OCI-M1 (cell line): ENCODE data around the gene KCNJ16.

Experiments
- DNase-seq: peaks from one replicate; lab custom pipeline; 2025; lab: John Stamatoyannopoulos, UW

KCNJ16 gene

DNA sequence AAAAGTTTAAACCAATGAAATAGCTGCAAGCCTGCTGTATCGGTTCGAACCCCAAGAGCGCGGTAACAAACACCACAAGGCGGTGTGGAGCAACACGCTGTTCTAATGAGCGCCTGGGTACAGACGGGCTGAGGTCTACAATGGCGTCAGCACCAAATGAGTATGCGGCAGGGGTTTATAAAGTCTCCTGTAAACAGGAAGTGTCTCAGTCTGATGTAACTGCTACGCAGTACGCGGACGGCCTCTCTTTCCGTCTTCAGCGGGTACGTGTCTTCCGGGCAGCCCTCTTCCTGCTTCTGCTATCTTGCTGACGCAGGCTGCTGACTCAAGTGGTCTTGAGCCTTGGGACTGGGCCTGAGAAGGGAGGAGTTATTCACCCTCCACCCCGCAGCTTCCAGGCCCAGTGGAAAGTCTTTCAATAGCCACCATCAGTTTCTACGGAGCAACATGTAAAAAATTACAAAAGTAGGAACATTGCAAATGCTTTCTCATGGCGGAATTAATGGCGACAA is 53.8 kb downstream of the KCNJ16 start:
- DNase-seq: no peak

DNA sequence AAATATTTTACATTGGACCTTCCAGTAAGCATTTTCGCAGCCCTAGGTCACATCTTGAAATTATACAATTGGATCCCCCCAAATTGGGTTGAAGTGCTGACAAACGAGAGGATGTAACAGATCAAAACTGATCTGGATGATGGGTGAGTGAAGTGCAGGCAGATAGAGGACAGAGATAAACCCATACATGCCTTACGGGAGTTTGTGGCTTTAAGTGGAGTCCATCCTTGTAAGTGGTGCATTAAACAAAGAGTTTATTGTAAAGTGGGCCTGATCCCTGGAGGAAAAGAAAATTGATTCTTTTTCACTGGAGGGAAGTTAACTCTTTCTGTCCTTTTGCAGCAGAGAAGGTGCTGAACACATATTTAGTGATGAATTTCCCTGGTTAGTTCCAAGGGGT is 55.3 kb downstream of the KCNJ16 start:
- no peak for DNase-seq

DNA sequence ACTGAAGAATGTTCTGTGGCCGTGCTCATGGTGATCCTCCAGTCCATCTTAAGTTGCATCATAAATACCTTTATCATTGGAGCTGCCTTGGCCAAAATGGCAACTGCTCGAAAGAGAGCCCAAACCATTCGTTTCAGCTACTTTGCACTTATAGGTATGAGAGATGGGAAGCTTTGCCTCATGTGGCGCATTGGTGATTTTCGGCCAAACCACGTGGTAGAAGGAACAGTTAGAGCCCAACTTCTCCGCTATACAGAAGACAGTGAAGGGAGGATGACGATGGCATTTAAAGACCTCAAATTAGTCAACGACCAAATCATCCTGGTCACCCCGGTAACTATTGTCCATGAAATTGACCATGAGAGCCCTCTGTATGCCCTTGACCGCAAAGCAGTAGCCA is 57.5 kb downstream of the KCNJ16 start:
- DNase-seq: no peak

DNA sequence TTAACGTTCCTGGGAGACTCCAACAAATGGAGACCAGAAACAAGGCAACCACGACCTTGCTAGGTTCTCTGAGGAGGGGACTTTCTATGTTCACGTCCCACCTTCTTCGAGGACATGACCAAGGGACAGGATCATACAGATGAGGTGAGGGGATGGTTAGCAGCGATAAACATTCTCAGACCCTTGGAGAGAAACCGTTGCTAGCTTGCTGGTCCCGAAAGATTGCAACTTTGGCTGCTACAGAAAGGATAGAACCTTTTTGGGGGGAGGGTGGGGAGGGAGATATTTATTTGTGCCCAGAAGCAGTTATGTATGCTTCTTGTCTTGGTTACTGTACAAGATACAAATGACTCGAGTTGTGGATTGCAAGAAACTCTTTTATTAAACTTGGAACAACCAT is 59.0 kb downstream of the KCNJ16 start:
- DNase-seq: no peak

DNA sequence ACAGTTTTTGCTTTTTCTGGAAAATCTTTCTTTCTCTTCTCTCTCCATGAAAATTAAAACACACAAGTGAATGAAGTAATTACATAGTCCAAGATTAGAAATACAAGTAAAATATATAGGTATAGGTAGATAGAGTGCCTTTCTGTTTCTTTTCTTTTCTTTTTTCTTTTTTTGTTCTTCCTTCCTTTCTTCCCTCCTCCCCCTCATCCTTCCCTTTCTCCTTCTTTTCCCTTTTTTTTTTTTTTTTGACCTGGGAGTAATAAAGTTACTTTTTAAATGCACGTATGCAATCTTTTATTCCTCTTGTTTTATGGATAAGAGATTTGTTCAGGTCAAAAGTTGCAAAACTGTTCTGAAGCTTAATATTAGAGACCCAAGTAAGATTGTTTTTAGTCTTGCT is 59.8 kb downstream of the KCNJ16 start:
- no peak for DNase-seq

DNA sequence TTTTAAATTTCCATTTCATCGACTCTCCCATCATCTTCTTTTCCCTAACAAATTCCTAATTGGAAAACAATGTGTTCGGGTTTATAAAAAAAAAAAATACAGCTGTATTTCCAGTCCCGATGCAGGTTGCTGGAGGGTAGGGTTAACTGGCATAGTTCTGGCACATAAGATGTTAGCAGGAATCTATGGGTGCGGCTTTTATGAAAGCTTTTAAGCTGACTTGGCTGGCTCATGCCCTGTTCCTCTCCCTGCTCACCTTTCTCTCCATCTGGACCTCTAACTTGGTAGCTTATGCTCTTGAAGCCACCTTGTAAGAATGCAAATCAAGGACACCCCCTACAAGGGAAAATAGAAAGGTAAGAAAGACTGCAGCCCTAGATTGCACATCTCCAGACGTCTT is 61.1 kb downstream of the KCNJ16 start:
- DNase-seq: no peak

DNA sequence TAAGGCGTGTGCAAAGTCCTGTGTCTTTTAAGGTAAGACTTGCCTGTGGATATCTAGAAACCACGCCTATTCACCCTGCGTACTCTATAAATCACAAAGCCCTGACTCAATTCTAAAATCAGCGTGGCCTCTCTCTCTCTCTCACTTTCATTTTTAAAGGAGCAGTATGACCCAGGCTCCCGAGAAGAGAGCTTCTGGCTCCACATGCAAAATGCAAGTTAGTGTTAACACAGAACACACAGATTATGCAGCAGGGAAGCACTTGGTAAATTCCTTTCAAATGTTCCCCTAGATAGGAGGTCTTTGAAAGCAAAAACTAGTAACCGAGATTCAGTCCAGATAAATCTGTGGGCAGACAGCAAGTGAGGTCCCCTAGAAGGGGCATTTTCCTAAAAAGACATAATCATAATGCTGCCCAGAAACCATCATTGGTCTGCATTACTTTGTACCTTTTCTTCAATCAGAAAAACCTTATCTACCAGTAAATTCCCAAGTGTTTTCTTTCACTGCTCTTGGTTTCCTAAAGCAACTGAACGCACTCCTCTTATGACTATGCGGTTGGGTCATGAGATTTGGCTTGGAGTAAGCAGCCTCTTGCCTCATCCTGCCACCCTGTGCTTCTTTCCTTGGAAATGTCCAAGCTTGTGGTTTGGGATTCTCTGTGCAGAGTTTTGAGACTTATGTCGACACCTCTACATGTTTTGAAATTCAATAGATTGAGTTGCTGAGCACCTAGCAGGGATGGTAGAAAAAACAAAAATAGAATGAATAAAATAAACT is 62.6 kb downstream of the KCNJ16 start:
- peak; percentile 74 for DNase-seq

DNA sequence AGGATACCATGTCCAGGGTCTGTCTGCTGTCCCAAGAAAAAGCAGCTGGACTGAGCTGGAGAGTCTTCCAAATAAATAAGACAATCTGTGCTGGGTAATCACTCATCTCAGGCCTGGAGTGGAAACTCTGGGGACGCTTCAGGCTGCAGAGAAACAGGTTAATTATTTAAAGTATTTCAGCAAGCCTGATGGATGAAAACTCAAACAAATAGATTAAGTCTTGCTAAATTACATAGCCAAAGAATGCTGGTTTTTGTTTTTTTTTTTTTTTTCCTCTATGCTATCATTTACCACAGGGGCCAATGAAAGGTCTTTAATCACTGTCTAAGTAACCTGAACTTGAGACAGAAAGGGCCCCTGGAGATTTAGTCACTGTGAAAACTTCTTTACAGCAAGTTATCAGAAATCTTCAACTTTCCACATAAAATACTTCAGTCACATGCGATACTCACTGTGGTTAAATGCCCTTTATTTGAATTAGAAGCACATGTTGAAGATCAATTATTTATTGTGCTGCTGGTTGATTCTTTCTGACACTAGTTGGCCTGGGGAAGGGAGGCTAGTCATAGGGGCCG is 63.4 kb downstream of the KCNJ16 start:
- DNase-seq: no peak

DNA sequence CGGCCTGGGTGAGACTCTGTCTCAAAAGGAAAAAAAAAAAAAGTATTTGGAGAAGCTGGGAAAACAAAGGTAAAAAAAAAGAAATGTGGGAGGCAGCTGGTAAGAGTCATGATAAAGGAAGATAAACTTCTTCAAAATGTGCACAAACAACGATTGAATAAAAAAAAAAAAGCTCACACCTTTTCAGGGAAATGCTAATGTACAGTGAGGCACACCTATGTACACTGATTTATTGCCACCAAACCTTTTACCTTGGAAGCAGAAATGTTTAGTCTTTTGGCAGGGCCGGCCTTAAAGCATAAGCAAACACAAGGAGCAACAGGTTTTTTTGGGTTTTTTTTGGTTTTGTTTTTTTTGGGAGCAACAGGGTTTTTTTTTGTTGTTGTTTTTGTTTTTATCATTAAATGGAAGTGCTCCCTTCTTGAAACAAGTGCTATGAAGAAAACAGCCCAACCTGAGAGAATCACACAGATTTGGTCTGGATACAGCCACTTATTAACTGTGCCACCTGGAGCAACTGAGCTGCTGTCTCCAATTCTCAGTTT is 64.5 kb downstream of the KCNJ16 start:
- no peak for DNase-seq

DNA sequence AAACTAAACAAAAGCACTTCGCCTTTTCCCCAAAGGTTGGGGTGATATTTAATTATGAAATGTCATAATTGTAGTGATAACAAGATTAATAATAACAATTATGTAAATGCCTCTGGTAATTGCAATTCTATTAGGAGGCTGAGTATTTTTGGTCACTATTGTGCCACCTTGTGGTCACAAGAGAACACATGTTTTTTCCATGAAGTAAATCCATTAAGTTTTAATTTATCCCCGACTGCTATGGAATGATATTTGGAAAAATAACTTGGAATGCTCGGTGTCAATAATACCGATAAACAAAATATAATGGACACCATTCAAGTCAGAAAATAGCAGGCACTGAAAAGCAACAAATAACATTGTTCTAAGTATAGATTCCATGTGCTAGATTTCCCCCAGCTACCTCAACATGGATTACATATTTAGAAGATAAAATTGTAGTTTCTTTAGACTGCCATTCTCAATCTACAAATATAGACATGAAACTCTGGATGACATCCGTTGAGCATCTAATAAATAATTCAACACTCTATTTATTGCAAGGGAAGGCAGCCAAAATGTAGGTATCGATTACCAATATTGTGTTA is 69.3 kb downstream of the KCNJ16 start:
- peak; percentile 48 for DNase-seq

DNA sequence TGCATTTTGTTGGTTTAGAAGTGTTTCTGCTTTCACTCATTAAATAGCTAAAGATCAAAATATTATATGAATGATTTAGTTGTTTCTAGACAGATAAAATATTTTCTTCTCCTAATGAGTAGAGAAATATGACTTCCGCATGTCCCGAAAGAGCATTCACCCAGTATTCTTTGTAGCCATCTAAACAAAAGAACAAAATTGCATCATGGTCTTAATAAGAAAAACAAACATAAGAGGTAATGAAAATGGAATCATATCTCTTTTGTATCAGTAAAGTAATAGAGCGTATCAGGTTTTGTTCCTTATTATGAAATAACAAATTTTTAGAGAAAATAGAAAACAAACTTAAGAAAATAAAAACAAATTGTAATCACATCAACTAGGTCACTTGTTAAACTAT is 78.2 kb downstream of the KCNJ16 start:
- no peak for DNase-seq

DNA sequence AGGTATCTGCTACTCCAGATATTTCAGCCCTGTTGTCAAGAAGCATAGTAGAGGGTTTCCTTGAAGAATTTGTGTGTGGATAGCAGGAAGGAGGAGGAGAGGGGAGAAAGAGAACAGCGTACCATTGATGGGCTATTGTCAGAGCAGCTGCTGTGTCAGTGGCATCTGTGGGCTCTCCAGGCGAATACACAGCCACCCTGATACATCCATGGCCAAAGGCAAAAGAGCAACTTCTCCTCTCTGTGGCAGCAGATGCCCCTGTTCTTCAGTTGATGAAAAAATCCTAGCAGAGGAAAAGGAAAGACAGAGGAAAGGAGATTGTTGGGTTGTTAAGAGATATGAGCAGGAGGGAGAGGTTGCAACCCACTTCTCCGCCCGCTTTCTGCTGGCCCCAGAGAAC is 82.1 kb downstream of the KCNJ16 start:
- no peak for DNase-seq

DNA sequence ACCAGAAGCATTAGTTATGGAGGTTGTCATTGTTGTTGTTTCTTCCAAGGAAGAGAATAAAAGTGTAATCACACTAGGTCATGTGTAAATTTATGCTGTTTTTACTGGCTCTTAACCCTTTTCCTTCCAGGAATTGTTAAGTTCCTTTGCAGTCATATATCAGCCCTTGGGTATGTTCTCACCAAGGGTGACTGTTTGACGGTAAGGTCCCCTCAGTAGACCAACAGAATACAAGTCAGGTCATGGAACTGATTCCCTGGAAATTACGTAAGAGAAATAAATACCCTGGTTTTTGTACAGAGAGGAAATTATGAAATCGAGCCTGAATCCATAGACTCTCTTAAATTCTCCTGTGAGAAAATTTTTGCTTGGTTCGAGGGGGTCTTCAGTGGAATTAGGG is 83.2 kb downstream of the KCNJ16 start:
- no peak for DNase-seq

DNA sequence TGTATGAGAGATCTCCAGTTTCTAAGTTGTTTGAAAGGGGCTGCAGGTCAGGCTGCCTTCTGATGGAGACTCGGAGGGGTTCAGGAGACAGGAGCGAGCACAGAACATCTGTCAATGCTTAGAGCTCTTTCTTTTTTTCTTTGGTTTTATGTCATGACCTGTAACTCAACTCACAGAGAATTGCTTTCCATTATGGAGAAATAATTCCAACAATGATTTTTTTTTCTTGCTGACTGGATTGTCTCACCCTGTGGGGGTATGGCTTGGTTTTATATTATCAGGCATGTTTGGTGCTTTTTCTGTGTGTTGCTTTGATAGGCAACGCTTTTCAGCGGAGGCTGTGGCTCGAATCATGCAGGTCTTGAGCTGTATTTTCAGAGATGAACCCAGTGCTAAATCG is 83.6 kb downstream of the KCNJ16 start:
- no peak for DNase-seq

DNA sequence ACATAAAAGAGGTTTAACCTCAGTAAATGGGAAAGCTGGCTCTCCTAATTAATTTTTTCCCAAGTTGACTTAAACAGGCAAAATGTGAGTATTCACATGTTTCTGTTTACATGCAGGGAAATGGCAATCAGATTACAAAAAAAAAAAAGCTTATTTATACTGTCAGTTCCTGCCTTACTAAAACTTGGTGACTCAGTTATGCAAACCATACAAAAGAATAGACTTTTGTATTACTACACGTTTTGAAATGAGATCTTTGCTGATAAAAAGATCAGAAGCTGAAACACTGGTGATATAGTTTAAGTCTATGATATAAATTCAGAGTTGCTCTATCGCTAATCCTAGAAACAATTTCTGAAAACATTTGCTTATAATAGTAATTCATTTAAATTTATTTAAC is 85.0 kb downstream of the KCNJ16 start:
- DNase-seq: no peak

DNA sequence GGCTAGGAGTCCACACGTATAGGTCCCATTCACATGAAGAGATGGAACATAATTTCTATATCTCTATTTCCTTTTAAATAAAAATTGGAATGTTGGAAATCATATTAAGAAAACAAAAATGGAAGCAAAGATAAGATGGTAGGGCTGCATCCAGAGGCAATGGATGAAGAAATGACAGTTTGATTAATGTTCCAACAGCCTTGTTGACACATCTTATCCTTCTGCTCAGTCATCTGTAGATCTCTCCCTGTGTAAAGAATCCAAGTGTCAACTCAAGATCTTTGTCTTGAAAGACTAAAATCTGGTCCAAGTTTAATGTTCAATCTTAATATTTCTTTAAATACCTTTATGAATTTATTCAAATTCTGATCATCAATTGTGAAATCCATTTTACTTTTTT is 86.5 kb downstream of the KCNJ16 start:
- DNase-seq: no peak

DNA sequence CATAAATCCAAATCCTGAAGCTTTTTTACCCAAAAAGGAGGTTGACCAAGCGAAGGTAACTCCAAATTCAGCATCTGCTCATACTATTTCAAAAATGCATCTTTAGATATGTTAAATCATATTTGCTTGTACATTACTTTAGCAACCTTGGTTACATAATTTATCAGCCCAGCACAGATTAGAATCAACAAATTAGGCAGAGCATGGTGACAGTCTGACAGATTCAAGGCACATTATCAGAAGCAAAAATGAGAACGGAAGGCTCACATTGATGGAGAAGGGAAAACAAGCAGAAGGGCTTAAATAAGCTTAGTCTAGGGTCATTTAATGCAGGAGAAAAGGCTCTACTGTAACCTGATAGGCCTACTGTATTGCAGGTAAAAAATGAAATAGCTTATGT is 90.4 kb downstream of the KCNJ16 start:
- no peak for DNase-seq

DNA sequence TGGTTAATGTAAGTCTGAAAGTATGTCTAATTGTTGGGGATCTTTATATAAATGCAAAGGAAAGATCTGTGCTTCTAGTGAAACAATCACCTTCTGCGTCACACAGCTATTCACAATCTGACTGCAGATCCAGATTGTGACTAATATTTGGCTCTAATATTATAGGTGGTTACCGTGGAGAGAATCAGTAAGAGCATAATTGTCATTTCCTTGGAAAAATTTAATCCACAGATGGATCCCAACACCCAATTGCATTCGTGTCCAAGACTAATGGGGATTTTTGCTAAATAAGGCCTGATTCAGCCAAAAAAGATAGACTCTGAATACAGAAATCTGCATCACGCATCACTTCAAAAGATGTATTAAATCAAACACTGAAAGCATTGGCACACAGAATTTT is 91.6 kb downstream of the KCNJ16 start:
- DNase-seq: no peak

DNA sequence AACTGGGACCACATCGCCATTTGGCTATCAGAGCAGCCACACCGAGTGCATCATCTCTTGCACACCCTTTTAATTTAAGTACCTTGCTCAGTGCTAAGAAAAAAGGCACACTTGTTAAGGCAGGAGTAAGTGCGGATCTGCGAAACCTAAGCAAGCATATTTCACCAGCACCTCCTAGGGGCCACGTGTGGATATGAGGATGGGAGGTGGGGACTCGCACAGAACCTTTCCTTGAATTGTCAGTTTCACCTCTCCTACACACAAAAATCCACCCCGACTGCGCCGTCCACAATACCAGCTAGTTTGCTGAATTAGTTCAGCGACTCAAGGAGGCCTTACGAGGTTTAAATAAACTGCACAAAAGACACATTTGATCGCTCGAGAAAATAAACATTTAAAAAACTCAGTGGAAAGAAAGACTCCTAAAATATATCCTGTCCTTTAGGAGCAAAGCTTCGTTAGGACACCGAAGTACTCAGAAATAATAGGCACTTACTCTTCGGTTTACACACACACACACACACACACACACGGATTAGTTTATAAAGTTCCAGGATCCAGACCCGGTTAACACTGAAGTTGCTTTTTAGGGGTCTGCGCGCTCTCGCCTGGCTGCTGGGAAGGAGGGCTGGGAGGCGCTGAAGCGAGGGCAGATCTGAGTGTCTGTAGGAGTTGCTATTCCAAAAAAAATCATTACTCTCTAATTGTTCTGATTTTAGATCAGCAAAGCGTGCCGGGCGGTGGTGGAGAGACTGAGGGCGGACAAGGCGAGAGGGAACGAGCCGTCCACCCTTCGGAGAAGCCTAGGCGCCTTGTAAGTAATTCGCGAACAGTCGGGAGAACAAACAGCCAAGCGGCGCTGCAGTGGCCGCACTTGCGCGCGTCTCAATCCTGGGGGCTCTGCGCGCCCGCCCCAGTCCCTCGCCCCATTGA is 93.3 kb downstream of the KCNJ16 start:
- peak; percentile 82 for DNase-seq

DNA sequence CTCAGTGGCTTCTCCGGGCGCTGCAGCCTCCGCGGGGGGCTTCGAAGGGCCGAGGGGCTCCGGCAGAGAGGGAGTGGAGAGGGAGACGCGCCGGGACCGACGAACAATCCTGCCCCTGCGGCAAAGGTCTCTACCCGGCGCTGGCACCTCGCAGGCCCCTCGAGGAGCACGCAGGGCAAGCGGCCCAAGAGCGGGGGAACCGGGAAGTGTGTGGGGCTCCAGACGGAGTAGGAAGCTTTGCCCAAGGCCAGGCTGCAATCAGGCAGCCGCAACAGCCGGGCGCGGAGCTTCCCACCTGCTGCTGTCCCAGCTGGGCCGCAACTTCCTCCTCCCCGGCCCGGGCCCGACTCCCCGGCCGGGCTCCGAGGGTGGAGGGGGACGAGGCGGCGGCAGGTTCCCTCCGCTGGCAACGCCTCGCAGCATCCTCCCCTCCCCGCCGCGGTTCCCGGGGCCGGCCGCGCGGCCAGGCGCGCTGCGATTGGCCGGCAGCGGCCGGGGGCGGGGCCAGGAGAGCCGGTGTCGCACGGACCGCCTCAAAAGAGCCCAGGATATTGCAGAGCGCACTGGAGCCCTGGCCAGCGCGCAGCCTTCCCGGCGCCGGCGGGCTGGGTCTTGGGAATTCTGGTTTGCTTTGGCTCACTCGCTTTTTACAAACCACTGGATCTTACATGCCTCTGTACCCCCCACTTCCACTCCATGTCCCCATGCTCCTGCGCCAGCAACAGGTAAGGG is 94.1 kb downstream of the KCNJ16 start, which contains the start of gene KCNJ2:
Gene KCNJ2 (plus strand): TSS at position 556 of the 732 bp plus-strand sequence. CDS start 5,508 bp downstream, outside the sequence.
- peak; percentile 91 for DNase-seq
